NCI-H2171 (cell line): Measurements from ENCODE around the gene COL7A1.
A peak's percentile ranks its signal among the peaks of the same experiment; 100 is the strongest.
"Not testable (repeated sequence)": the region's sequence is repeated elsewhere in the genome, so short reads cannot be mapped to it uniquely, and the experiment has no call there.

Source experiments
- DNase-seq: peaks from one replicate; lab custom pipeline; 2025; lab: John Stamatoyannopoulos, UW

COL7A1 gene

GRCh38 chr3:48543271-48543866, 51.8 kb downstream of the COL7A1 start:
- peak; percentile 41 for DNase-seq

GRCh38 chr3:48538451-48538850, 56.7 kb downstream of the COL7A1 start:
- no peak for DNase-seq

GRCh38 chr3:48536785-48537184, 58.3 kb downstream of the COL7A1 start:
- DNase-seq, result no peak

GRCh38 chr3:48536116-48536515, 59.0 kb downstream of the COL7A1 start:
- DNase-seq, result no peak

GRCh38 chr3:48535578-48535977, 59.6 kb downstream of the COL7A1 start:
- DNase-seq, result no peak

GRCh38 chr3:48532977-48533337, 62.2 kb downstream of the COL7A1 start:
- DNase-seq, result no peak

GRCh38 chr3:48532271-48532976, 62.7 kb downstream of the COL7A1 start:
- no peak for DNase-seq

- not testable (repeated sequence) for DNase-seq
Observed at GRCh38 chr3:48530701-48531100, 64.4 kb downstream of the COL7A1 start.

- DNase-seq, result no peak
Observed at GRCh38 chr3:48528754-48529153, 66.4 kb downstream of the COL7A1 start.

- DNase-seq, result no peak
Observed at GRCh38 chr3:48528048-48528447, 67.1 kb downstream of the COL7A1 start.

- DNase-seq, result no peak
Observed at GRCh38 chr3:48524970-48525369, 70.2 kb downstream of the COL7A1 start.

GRCh38 chr3:48521635-48522034, 73.5 kb downstream of the COL7A1 start:
- no peak for DNase-seq

GRCh38 chr3:48519277-48519643, 75.9 kb downstream of the COL7A1 start:
- no peak for DNase-seq

GRCh38 chr3:48518638-48519276, 76.4 kb downstream of the COL7A1 start:
- DNase-seq, result no peak

- DNase-seq, result no peak
Observed at GRCh38 chr3:48518069-48518468, 77.1 kb downstream of the COL7A1 start.

- DNase-seq, result no peak
Observed at GRCh38 chr3:48516571-48516970, 78.6 kb downstream of the COL7A1 start.

- no peak for DNase-seq
Observed at GRCh38 chr3:48514431-48515227, 80.5 kb downstream of the COL7A1 start.
